Peyer's patch (tissue), 4 donors: Measurements from ENCODE around the gene KCTD18.

Experiments
- CTCF ChIP-seq, 6 experiments: fragments of 450-650 bp in 4 of 6; fragments of 200-600 bp in 2 of 6; sonication (generic) in 1 of 6; IDR thresholded peaks; one replicate each; pipeline ENCODE4 v1.5.1; 2017 to 2019; ENCODE audit warnings: antibody characterized with exemption in 6 of 6, mild to moderate bottlenecking in 3 of 6, moderate library complexity in 1 of 6
- POLR2A ChIP-seq, 2 donors: fragments of 450-650 bp; IDR thresholded peaks; one replicate each; pipeline ENCODE4 v1.5.1; 2017; ENCODE audit warnings: antibody characterized with exemption in 2 of 2, mild to moderate bottlenecking in 2 of 2, moderate library complexity in 2 of 2

GRCh38 chr2:200449149-200449548 lies 60.7 kb downstream of the KCTD18 start:
- no peak for TF ChIP-seq CTCF (IDR thresholded peaks at IDR 0.05)
- no peak for TF ChIP-seq POLR2A (IDR thresholded peaks at IDR 0.05)
